Endothelial cell of umbilical vein (primary cell): ENCODE data around the gene TRRAP. TPM values are rescaled to one million over a fixed set of nuclear protein-coding genes. Genes with fewer than 3 reads are reported as not detected.

Experiments used
- BruUV-seq: library from RNA; stranded (reverse); fragments of 400-500 nt; replicated peaks from 2 replicates; lab custom pipeline; 2021; lab: Mats Ljungman, UMichigan
- CTCF ChIA-PET: fragments of 300-600, 350-600 bp; sonication (Branson Sonifier 250); formaldehyde crosslinking; loops from one replicate; lab custom pipeline; 2021; ENCODE audit warnings: antibody characterized with exemption, inconsistent platforms; lab: Charles Lee
- POLR2A ChIA-PET: fragments of 300-600, 350-600 bp; sonication (Branson Sonifier 250); formaldehyde crosslinking; loops from one replicate; lab custom pipeline; 2021; ENCODE audit warnings: antibody characterized with exemption, inconsistent platforms; lab: Charles Lee
- DNase-seq: peaks from one replicate; pipeline ENCODE4 v3.0.0-alpha.2; 2011; ENCODE audit warnings: low read depth, low spot score
- FAIRE-seq: peaks from 2 replicates; lab custom pipeline; 2011; peaks lifted over from hg19 to GRCh38; lab: Jason Lieb, UNC
- H2AFZ ChIP-seq: 2 replicates; pipeline ENCODE4 v1.6.0; 2012; ENCODE audit warnings: low read depth, low read length, control low read depth, inconsistent platforms
- H3K27ac ChIP-seq: 2 replicates; pipeline ENCODE4 v1.5.1; 2011; ENCODE audit warnings: low read depth, mild to moderate bottlenecking, control low read depth, low read length, moderate library complexity; ENCODE audit not compliant: insufficient read depth
- H3K27me3 ChIP-seq, 2 experiments: 2 replicates each; pipeline versions ENCODE4 v1.6.0 to v1.6.1; 2011; ENCODE audit warnings: low read length in 2 of 2, mixed read lengths in 1 of 2; ENCODE audit not compliant: control insufficient read depth in 2 of 2, insufficient read depth in 2 of 2
- H3K36me3 ChIP-seq, 2 experiments: 2 replicates in 1 of 2; 3 replicates in 1 of 2; pipeline ENCODE4 v1.5.1; 2011; ENCODE audit warnings: low read length in 2 of 2, mild to moderate bottlenecking in 1 of 2, moderate library complexity in 1 of 2; ENCODE audit not compliant: control insufficient read depth in 2 of 2, insufficient read depth in 2 of 2; ENCODE audit errors: extremely low read depth in 1 of 2
- H3K4me1 ChIP-seq: 3 replicates; pipeline ENCODE4 v1.5.1; 2011; ENCODE audit warnings: mild to moderate bottlenecking, low read length; ENCODE audit not compliant: control insufficient read depth, insufficient read depth; ENCODE audit errors: extremely low read depth
- H3K4me2 ChIP-seq: 2 replicates; pipeline ENCODE4 v1.6.1; 2011; ENCODE audit warnings: low read length, control low read depth, mixed read lengths; ENCODE audit not compliant: insufficient read depth
- H3K4me3 ChIP-seq, 3 experiments: fragments of 200-600 bp in 1 of 3; sonication (generic), shearing (Covaris generic) in 1 of 3; replicated peaks in 1 of 3; 2 replicates each; pipeline ENCODE4 v1.5.1; 2011 to 2016; ENCODE audit warnings: control low read depth in 3 of 3, low read length in 3 of 3, mild to moderate bottlenecking in 2 of 3, inconsistent platforms in 1 of 3, low read depth in 1 of 3, moderate library complexity in 1 of 3; ENCODE audit not compliant: insufficient read depth in 1 of 3
- H3K79me2 ChIP-seq: 2 replicates; pipeline ENCODE4 v1.6.0; 2012; ENCODE audit warnings: low read length, inconsistent platforms; ENCODE audit not compliant: control insufficient read depth, insufficient read depth
- H3K9ac ChIP-seq: replicated peaks from 2 replicates; pipeline ENCODE3; 2011; ENCODE audit warnings: low read length, control low read depth; ENCODE audit not compliant: insufficient read depth; ENCODE audit errors: extremely low read depth
- H3K9me1 ChIP-seq: replicated peaks from 3 replicates; pipeline ENCODE4 v1.6.0; 2011; ENCODE audit warnings: mild to moderate bottlenecking, low read length; ENCODE audit not compliant: control insufficient read depth, insufficient read depth; ENCODE audit errors: extremely low read depth
- H3K9me3 ChIP-seq: replicated peaks from 2 replicates; pipeline ENCODE4 v1.5.1; 2012; ENCODE audit warnings: low read length, inconsistent platforms; ENCODE audit not compliant: control insufficient read depth, insufficient read depth
- H4K20me1 ChIP-seq: replicated peaks from 2 replicates; pipeline ENCODE3; 2011; ENCODE audit warnings: mild to moderate bottlenecking, low read length; ENCODE audit not compliant: control insufficient read depth, insufficient read depth; ENCODE audit errors: extremely low read depth
- EZH2 ChIP-seq: IDR thresholded peaks from 2 replicates; pipeline ENCODE4 v1.6.1; 2012; ENCODE audit warnings: borderline replicate concordance, low read depth, mild to moderate bottlenecking, moderate library complexity, low read length, inconsistent platforms; ENCODE audit not compliant: severe bottlenecking
- GATA2 ChIP-seq: IDR thresholded peaks from 2 replicates; pipeline ENCODE4 v1.7.0; 2011; ENCODE audit warnings: low read depth, mild to moderate bottlenecking, moderate library complexity, mixed read lengths, low read length; ENCODE audit not compliant: insufficient read length, insufficient read depth
- JUN ChIP-seq: IDR thresholded peaks from 2 replicates; pipeline ENCODE4 v1.6.1; 2011; ENCODE audit warnings: borderline replicate concordance, low read depth; ENCODE audit not compliant: insufficient read length, insufficient read depth
- POLR2A ChIP-seq: IDR thresholded peaks from 2 replicates; pipeline ENCODE4 v1.6.1; 2012; ENCODE audit warnings: low read depth, mild to moderate bottlenecking, control low read depth, low read length
- POLR2AphosphoS5 ChIP-seq: IDR thresholded peaks from 2 replicates; pipeline ENCODE4 v1.6.1; 2012; ENCODE audit warnings: low read depth, mild to moderate bottlenecking, control low read depth, low read length, moderate library complexity; ENCODE audit not compliant: insufficient read depth
- dilution Hi-C: fragments of 300-500 bp; cut with MboI; formaldehyde crosslinking; loops from one replicate; pipeline ENCODE4 v1.15.0; 2019; ENCODE audit warnings: low sequenced_read_pairs; ENCODE audit not compliant: extremely low pct_ligation_motif_present
- intact Hi-C: fragments of 100-400 bp; cut with micrococcal nuclease; formaldehyde crosslinking; loops from one replicate; pipeline ENCODE4 v1.10.0; 2022
- polyA plus RNA-seq, 4 experiments: library from polyadenylated mRNA; depleted of rRNA in 3 of 4; stranded (reverse) in 3 of 4; unstranded in 1 of 4; fragments of >200 nt; gene quantifications; 2 replicates each; pipeline versions ENCODE4 v1.2.1 to v1.2.3, GENCODE V29; 2011 to 2012; ENCODE audit warnings: missing spikeins in 1 of 4
- total RNA-seq: library from RNA; stranded (reverse); gene quantifications from 2 replicates; pipeline ENCODE4 v1.2.3, GENCODE V29; 2021

TRRAP gene
- total and polyA plus RNA-seq, 2 donors (not counting 3 experiments of a cell fraction or from before 2014, with no cell fraction given) = 21.8 to 45.8 TPM

DNA sequence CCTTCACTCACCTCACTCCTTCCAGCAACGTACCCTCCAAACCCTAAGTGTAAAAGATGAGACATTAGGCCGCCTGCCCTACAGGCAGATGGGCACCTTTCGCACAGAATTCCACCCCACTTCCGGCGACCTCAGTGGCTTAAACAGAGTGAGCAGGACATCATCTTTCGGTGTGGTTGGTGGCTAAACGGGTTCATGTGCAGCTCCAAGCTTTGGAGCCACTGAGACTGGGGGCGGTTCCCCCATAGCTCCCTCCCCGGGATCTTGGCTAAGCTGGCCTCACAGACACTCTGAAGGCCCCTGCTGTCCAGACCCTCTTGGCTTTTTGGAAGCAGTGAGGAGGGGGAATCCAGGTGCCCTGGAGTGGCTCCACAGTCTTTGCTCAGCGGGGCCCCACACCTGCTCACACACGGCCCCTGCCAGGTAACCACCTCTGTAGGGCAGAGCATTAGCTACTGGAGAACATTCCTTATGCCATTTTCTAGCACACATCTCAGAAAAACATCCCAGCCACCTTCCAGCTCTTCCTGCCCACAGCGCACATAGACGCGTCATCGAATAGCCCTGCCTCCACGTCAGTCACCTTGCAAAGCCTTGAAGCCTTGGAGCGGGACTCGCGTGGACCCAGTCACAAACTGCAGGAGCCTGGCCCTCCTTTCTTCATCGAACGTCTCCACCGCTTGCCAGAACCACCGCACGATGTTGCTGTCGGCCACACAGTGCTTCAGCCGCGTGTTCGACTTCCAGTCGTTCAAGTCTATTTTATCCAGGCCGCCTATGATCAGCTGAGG lies 156.8 kb downstream of the TRRAP start:
- ChIA-PET POLR2A (no interaction called here), CTCF (interaction anchor here (1.3 kb wide), 1 partner anchor 274 kb away, joined by 5 read pairs; no protein-coding TSS in a partner anchor)
- Histone ChIP-seq H3K9me3 (no peaks in the 10 kb centered on the region), H3K9ac (no peak overlapping the region), H3K27ac (no peak overlapping the region), H3K9me1 (no peaks in the 10 kb centered on the region), H4K20me1 (no peaks in the 10 kb centered on the region), H3K4me1 (peaks cover 9% of the 10 kb centered on the region), H3K36me3 (peaks cover 14 to 66% of the 10 kb centered on the region in 2 experiments), H2AFZ (no peak overlapping the region), H3K4me3 (no peak overlapping the region), H3K79me2 (no peaks in the 10 kb centered on the region), H3K4me2 (no peak overlapping the region), H3K27me3 (no peaks in the 10 kb centered on the region)
- TF ChIP-seq POLR2A (no peak), JUN (no peak), POLR2AphosphoS5 (no peak), GATA2 (no peak), EZH2 (no peak)
- dilution Hi-C loops = no loop called here
- DNase-seq = no peak
- intact Hi-C loops = no loop called here
- no TSS peak for BruUV-seq
- no peak for FAIRE-seq
